Naive thymus-derived CD4-positive, alpha-beta T cell (primary cell): Measurements from ENCODE around the gene METAP1D. TPM values are rescaled to one million over a fixed set of nuclear protein-coding genes. Genes with fewer than 3 reads are reported as not detected.

Experiments
- ATAC-seq: fragments of 150-1000 bp; cut with Tn5 transposase; 2 replicates; pipeline ENCODE4 v1.10.0; 2021; ENCODE audit warnings: mild to moderate bottlenecking, moderate library complexity
- CTCF ChIA-PET: fragments of 350-600 bp; sonication (Branson Sonifier 250); formaldehyde crosslinking; loops from one replicate; lab custom pipeline; 2021; ENCODE audit warnings: antibody characterized with exemption; lab: Charles Lee
- POLR2A ChIA-PET: fragments of 350-600 bp; sonication (Branson Sonifier 250); formaldehyde crosslinking; loops from one replicate; lab custom pipeline; 2021; ENCODE audit warnings: antibody characterized with exemption, inconsistent platforms; lab: Charles Lee
- DNase-seq, 9 donors: peaks; one replicate each; pipeline versions ENCODE4 v3.0.0 to v3.0.0-alpha.2; 2020 to 2022; ENCODE audit warnings: mixed read lengths in 1 of 9
- H3K27ac ChIP-seq: one replicate; pipeline ENCODE4 v1.7.0; 2013; ENCODE audit warnings: mild to moderate bottlenecking, low read depth, low read length, moderate library complexity
- H3K27me3 ChIP-seq, 2 donors: one replicate each; pipeline ENCODE4 v1.7.0; 2013; ENCODE audit warnings: low read length in 2 of 2, mild to moderate bottlenecking in 2 of 2, moderate library complexity in 2 of 2; ENCODE audit not compliant: control insufficient read depth in 2 of 2, insufficient read depth in 2 of 2
- H3K36me3 ChIP-seq, 3 experiments: 1 replicate in 2 of 3; 2 replicates in 1 of 3; pipeline ENCODE4 v1.7.0; 2013; ENCODE audit warnings: low read length in 3 of 3, mild to moderate bottlenecking in 3 of 3, moderate library complexity in 1 of 3; ENCODE audit not compliant: insufficient read depth in 3 of 3, control insufficient read depth in 2 of 3
- H3K4me1 ChIP-seq, 2 donors: one replicate each; pipeline ENCODE4 v1.7.0; 2013; ENCODE audit warnings: low read length in 2 of 2, mild to moderate bottlenecking in 2 of 2, moderate library complexity in 1 of 2; ENCODE audit not compliant: control insufficient read depth in 2 of 2, insufficient read depth in 2 of 2
- H3K4me3 ChIP-seq: 2 replicates; pipeline ENCODE4 v1.7.0; 2013; ENCODE audit warnings: mild to moderate bottlenecking, low read length
- H3K9me3 ChIP-seq, 3 experiments: 1 replicate in 2 of 3; 2 replicates in 1 of 3; pipeline ENCODE4 v1.7.0; 2013; ENCODE audit warnings: low read length in 3 of 3; ENCODE audit not compliant: control insufficient read depth in 2 of 3
- H3K27ac Mint-ChIP-seq, 9 donors: one replicate each; pipeline ENCODE4 v1.8.0; 2020 to 2022; ENCODE audit warnings: mixed read lengths in 9 of 9, mild to moderate bottlenecking in 8 of 9, moderate library complexity in 5 of 9, inconsistent platforms in 2 of 9
- H3K27me3 Mint-ChIP-seq, 5 donors: one replicate each; pipeline ENCODE4 v1.8.0; 2021 to 2022; ENCODE audit warnings: mixed read lengths in 5 of 5, mild to moderate bottlenecking in 1 of 5
- H3K36me3 Mint-ChIP-seq, 5 donors: one replicate each; pipeline ENCODE4 v1.8.0; 2020 to 2022; ENCODE audit warnings: mixed read lengths in 5 of 5, mild to moderate bottlenecking in 3 of 5, inconsistent platforms in 1 of 5
- H3K4me1 Mint-ChIP-seq, 7 donors: one replicate each; pipeline ENCODE4 v1.8.0; 2020 to 2022; ENCODE audit warnings: mixed read lengths in 7 of 7, mild to moderate bottlenecking in 3 of 7, inconsistent platforms in 1 of 7
- H3K4me3 Mint-ChIP-seq, 10 donors: one replicate each; pipeline ENCODE4 v1.8.0; 2020 to 2022; ENCODE audit warnings: mild to moderate bottlenecking in 10 of 10, mixed read lengths in 10 of 10, moderate library complexity in 6 of 10, inconsistent platforms in 2 of 10
- H3K9me3 Mint-ChIP-seq, 11 donors: one replicate each; pipeline ENCODE4 v1.8.0; 2020 to 2022; ENCODE audit warnings: mixed read lengths in 11 of 11, mild to moderate bottlenecking in 4 of 11, inconsistent platforms in 1 of 11, moderate library complexity in 1 of 11
- intact Hi-C, 2 donors: fragments of 100-400 bp; cut with micrococcal nuclease; formaldehyde crosslinking; loops; one replicate each; pipeline ENCODE4 v1.15.1; 2023
- polyA plus RNA-seq, 2 donors: library from polyadenylated mRNA; unstranded; fragments of 300-500 nt; fragmentation: Illumina TruSeq; gene quantifications; one replicate each; pipeline ENCODE4 v1.2.3, GENCODE V29; 2021
- total RNA-seq, 6 experiments: library from RNA in 5 of 6; stranded (reverse) in 5 of 6; gene quantifications; 1 replicate in 5 of 6; 2 replicates in 1 of 6; pipeline ENCODE4 v1.2.3 and lab custom pipeline; 2021 to 2026

METAP1D gene
- total and polyA plus RNA-seq, 7 experiments from 2014 or later: 3.3 to 12.2 (median 5.6) TPM

GRCh38 chr2:171958475-171958874 lies 41.3 kb upstream of the METAP1D start:
- H3K27ac ChIP-seq: no peak overlapping the region
- Mint-ChIP-seq H3K27ac (peak overlapping the region in 1 of 9 donors; percentile 25), H3K4me3 (no peak overlapping the region), H3K9me3 (peaks cover 0 to 5% (median 0%) of the 10 kb centered on the region in 11 donors), H3K27me3 (no peaks in the 10 kb centered on the region), H3K4me1 (peaks cover 15 to 48% (median 29%) of the 10 kb centered on the region in 7 donors), H3K36me3 (peaks cover 5 to 37% (median 16%) of the 10 kb centered on the region in 5 donors)
- intact Hi-C loops: loop anchor here in 1 of 2 donors (5.0 kb wide), 1 partner anchor 504 kb away; no protein-coding TSS in a partner anchor
- DNase-seq: no peak
- CTCF ChIA-PET: no interaction called here
- ATAC-seq: no peak
- no peaks in the 10 kb centered on the region for H3K9me3 ChIP-seq
- POLR2A ChIA-PET: interaction anchor here (1.0 kb wide), 1 partner anchor 125 kb away, joined by 3 read pairs; no protein-coding TSS in a partner anchor
- no peak overlapping the region for H3K4me3 ChIP-seq
- no peaks in the 10 kb centered on the region for H3K27me3 ChIP-seq
- H3K36me3 ChIP-seq: peaks cover 0 to 3% (median 0%) of the 10 kb centered on the region in 3 experiments
- peaks cover 8 to 13% of the 10 kb centered on the region in 2 donors for H3K4me1 ChIP-seq

GRCh38 chr2:171959998-171960397 lies 39.8 kb upstream of the METAP1D start:
- Histone ChIP-seq H3K4me3 (no peak overlapping the region), H3K27me3 (no peaks in the 10 kb centered on the region), H3K9me3 (no peaks in the 10 kb centered on the region), H3K36me3 (no peaks in the 10 kb centered on the region), H3K4me1 (peaks cover 3 to 9% of the 10 kb centered on the region in 2 donors), H3K27ac (no peak overlapping the region)
- no peak overlapping the region for H3K4me3 Mint-ChIP-seq
- POLR2A ChIA-PET: no interaction called here
- ATAC-seq (no peak), DNase-seq (no peak)
- H3K36me3 Mint-ChIP-seq: peaks cover 2 to 27% (median 9%) of the 10 kb centered on the region in 5 donors
- H3K9me3 Mint-ChIP-seq: peaks cover 0 to 3% (median 0%) of the 10 kb centered on the region in 11 donors
- intact Hi-C loops: loop anchor here in 1 of 2 donors (5.0 kb wide), 1 partner anchor 502 kb away; no protein-coding TSS in a partner anchor
- H3K27ac Mint-ChIP-seq: no peak overlapping the region
- CTCF ChIA-PET: interaction anchor here (0.6 kb wide), 1 partner anchor 168 kb away, joined by 4 read pairs; no protein-coding TSS in a partner anchor
- H3K4me1 Mint-ChIP-seq: peaks cover 13 to 50% (median 33%) of the 10 kb centered on the region in 7 donors
- no peaks in the 10 kb centered on the region for H3K27me3 Mint-ChIP-seq

- H3K27ac ChIP-seq: no peak overlapping the region
- DNase-seq: no peak
- no peak for ATAC-seq
- Mint-ChIP-seq H3K36me3 (peaks cover 0 to 25% (median 8%) of the 10 kb centered on the region in 5 donors), H3K27me3 (no peaks in the 10 kb centered on the region), H3K9me3 (peaks cover 0 to 3% (median 0%) of the 10 kb centered on the region in 11 donors), H3K27ac (no peak overlapping the region), H3K4me1 (peaks cover 11 to 52% (median 36%) of the 10 kb centered on the region in 7 donors), H3K4me3 (no peak overlapping the region)
- no peaks in the 10 kb centered on the region for H3K27me3 ChIP-seq
- CTCF ChIA-PET: no interaction called here
- POLR2A ChIA-PET: no interaction called here
- H3K4me3 ChIP-seq: no peak overlapping the region
- intact Hi-C loops: no loop called here
- H3K36me3 ChIP-seq: no peaks in the 10 kb centered on the region
- no peaks in the 10 kb centered on the region for H3K9me3 ChIP-seq
- H3K4me1 ChIP-seq: peaks cover 0 to 9% of the 10 kb centered on the region in 2 donors
Observed at GRCh38 chr2:171960570-171960969, 39.2 kb upstream of the METAP1D start.

GRCh38 chr2:171963198-171963597 lies 36.6 kb upstream of the METAP1D start:
- ATAC-seq (no peak), DNase-seq (no peak)
- H3K36me3 Mint-ChIP-seq: peaks cover 7 to 29% (median 18%) of the 10 kb centered on the region in 5 donors
- ChIA-PET POLR2A (no interaction called here), CTCF (no interaction called here)
- H3K9me3 Mint-ChIP-seq: peaks cover 0 to 3% (median 0%) of the 10 kb centered on the region in 11 donors
- H3K27ac Mint-ChIP-seq: peak overlapping the region in 1 of 9 donors; percentile 7
- peaks cover 15 to 47% (median 39%) of the 10 kb centered on the region in 7 donors for H3K4me1 Mint-ChIP-seq
- H3K9me3 ChIP-seq: no peaks in the 10 kb centered on the region
- H3K27me3 Mint-ChIP-seq: no peaks in the 10 kb centered on the region
- peaks cover 0 to 9% of the 10 kb centered on the region in 2 donors for H3K4me1 ChIP-seq
- no peak overlapping the region for H3K27ac ChIP-seq
- H3K4me3 ChIP-seq: no peak overlapping the region
- peaks cover 3 to 16% (median 11%) of the 10 kb centered on the region in 3 experiments for H3K36me3 ChIP-seq
- intact Hi-C loops: no loop called here
- peak overlapping the region in 5 of 10 donors; percentile 2 to 12 (median 5) for H3K4me3 Mint-ChIP-seq
- no peaks in the 10 kb centered on the region for H3K27me3 ChIP-seq

GRCh38 chr2:171964308-171964707 lies 35.4 kb upstream of the METAP1D start:
- ATAC-seq: no peak
- Mint-ChIP-seq H3K36me3 (peaks cover 7 to 30% (median 19%) of the 10 kb centered on the region in 5 donors), H3K27me3 (no peaks in the 10 kb centered on the region), H3K4me3 (peak overlapping the region in 1 of 10 donors; percentile 14), H3K4me1 (peaks cover 12 to 46% (median 39%) of the 10 kb centered on the region in 7 donors), H3K9me3 (peaks cover 0 to 3% (median 0%) of the 10 kb centered on the region in 11 donors), H3K27ac (peak overlapping the region in 1 of 9 donors; percentile 15)
- no peak overlapping the region for H3K27ac ChIP-seq
- H3K4me3 ChIP-seq: no peak overlapping the region
- H3K27me3 ChIP-seq: no peaks in the 10 kb centered on the region
- no peak for DNase-seq
- H3K9me3 ChIP-seq: no peaks in the 10 kb centered on the region
- intact Hi-C loops: no loop called here
- ChIA-PET CTCF (no interaction called here), POLR2A (no interaction called here)
- peaks cover 5 to 16% (median 11%) of the 10 kb centered on the region in 3 experiments for H3K36me3 ChIP-seq
- H3K4me1 ChIP-seq: peaks cover 0 to 9% of the 10 kb centered on the region in 2 donors

GRCh38 chr2:171965238-171965637 lies 34.5 kb upstream of the METAP1D start:
- CTCF ChIA-PET: no interaction called here

More at GRCh38 chr2:171965238-171965637, 34.5 kb upstream of the METAP1D start:
- Mint-ChIP-seq H3K4me3 (no peak overlapping the region), H3K4me1 (peaks cover 7 to 39% (median 36%) of the 10 kb centered on the region in 7 donors), H3K27me3 (no peaks in the 10 kb centered on the region), H3K27ac (no peak overlapping the region), H3K36me3 (peaks cover 7 to 31% (median 19%) of the 10 kb centered on the region in 5 donors), H3K9me3 (peaks cover 0 to 2% (median 0%) of the 10 kb centered on the region in 11 donors)
- ATAC-seq: peak; percentile 70
- Histone ChIP-seq H3K27ac (no peak overlapping the region), H3K4me1 (peaks cover 0 to 9% of the 10 kb centered on the region in 2 donors), H3K4me3 (no peak overlapping the region), H3K36me3 (peaks cover 5 to 16% (median 11%) of the 10 kb centered on the region in 3 experiments), H3K27me3 (no peaks in the 10 kb centered on the region), H3K9me3 (no peaks in the 10 kb centered on the region)
- DNase-seq: no peak
- intact Hi-C loops: no loop called here
- POLR2A ChIA-PET: no interaction called here
